GM10266 (cell line): Measurements from ENCODE around the gene IKZF2.

ENCODE experiments used
- DNase-seq: peaks from one replicate; pipeline ENCODE4 v3.0.0; 2012; ENCODE audit errors: extremely low spot score
- CTCF ChIP-seq: IDR thresholded peaks from 2 replicates; pipeline ENCODE4 v1.5.1; 2012; ENCODE audit warnings: mild to moderate bottlenecking, low read depth; ENCODE audit not compliant: control insufficient read depth, insufficient read depth; ENCODE audit errors: missing control alignments

The IKZF2 gene

GRCh38 chr2:212977152-212977551 lies 174.3 kb downstream of the IKZF2 start:
- no peak for TF ChIP-seq CTCF
- DNase-seq = no peak

GRCh38 chr2:212975333-212975732 lies 176.1 kb downstream of the IKZF2 start:
- TF ChIP-seq CTCF = no peak
- DNase-seq = no peak

GRCh38 chr2:212974692-212975091 lies 176.7 kb downstream of the IKZF2 start:
- TF ChIP-seq CTCF = no peak
- DNase-seq = no peak

DNA sequence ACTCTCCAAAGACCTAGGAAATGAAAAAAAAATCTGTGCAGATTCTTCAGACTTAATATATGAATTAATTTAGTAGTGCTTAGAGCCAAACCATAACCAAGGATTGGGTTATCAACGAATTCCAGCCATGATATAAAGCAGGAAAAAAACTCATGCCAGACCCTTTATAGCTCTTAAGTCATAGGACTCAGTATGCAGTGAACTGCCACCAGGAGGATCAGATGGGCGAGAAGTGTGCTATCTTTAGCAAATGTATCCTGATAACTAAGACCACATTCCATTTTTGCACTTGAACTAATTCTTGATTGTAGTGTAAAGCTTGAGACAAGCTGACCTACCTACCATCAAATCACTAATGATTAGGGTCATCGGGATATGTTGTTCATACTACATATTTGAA lies 178.1 kb downstream of the IKZF2 start:
- no peak for DNase-seq
- TF ChIP-seq CTCF = no peak

- TF ChIP-seq CTCF = no peak
- no peak for DNase-seq
Measured at GRCh38 chr2:212970132-212970531, 181.3 kb downstream of the IKZF2 start.

- no peak for DNase-seq
- no peak for TF ChIP-seq CTCF
Measured at GRCh38 chr2:212968284-212969081, 182.9 kb downstream of the IKZF2 start.

DNA sequence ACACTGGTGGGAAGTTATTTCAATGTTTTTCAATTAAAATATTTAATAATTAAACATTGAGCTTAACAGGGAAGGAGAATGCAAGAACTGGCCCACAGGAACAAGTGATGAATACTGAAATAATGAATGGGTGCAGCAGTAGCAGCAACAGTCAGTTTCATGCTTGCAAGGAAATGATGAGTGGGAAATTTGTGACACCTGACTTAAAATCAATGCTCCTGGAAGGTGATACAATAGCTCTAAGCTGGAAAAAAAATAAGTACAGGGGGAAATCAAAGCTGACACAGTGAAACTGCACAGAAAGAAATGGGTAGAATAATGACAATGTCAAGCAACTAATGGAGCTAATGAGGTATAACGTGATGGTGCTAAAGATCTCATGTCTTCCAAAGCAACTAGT lies 184.5 kb downstream of the IKZF2 start:
- no peak for TF ChIP-seq CTCF
- no peak for DNase-seq
